Measurements from ENCODE around the gene LYRM1. TPM values are rescaled to one million over a fixed set of nuclear protein-coding genes. Genes with fewer than 3 reads are reported as not detected.
"Not testable (repeated sequence)": the region's sequence is repeated elsewhere in the genome, so short reads cannot be mapped to it uniquely, and the experiment has no call there.

The LYRM1 gene
- total RNA-seq, 1 experiment from 2014 or later, result 29.8 TPM

DNA sequence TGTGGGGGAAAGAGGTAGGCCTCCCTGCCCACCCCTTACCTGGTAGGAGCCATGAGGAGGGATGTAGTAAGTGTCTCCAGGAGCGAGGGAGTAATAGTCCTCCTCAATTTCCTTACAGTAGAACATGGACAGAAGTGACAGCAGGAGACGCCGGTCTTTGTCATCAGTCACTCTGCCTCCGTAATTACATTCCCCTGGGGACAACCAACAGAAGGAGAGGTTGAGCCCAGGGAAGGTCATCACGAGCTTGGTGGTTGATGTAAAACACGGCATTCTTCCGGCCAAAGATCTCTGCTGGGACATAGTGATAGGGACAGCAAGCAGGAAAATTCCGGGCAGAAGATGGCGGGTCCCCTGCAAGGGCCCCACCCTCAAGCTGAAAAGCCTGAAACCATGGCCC, 47.9 kb downstream of the LYRM1 start:
- Histone ChIP-seq H3K27me3 (ENCODE audit: control insufficient read depth, insufficient read depth, low read length) (no peaks in the 10 kb centered on the region), H3K36me3 (replicated peaks; ENCODE audit: control insufficient read depth, insufficient read depth, low read length) (no peaks in the 10 kb centered on the region), H3K4me3 (ENCODE audit: insufficient read depth, low read depth, low read length) (no peak overlapping the region)
- DNase-seq, result no peak

DNA sequence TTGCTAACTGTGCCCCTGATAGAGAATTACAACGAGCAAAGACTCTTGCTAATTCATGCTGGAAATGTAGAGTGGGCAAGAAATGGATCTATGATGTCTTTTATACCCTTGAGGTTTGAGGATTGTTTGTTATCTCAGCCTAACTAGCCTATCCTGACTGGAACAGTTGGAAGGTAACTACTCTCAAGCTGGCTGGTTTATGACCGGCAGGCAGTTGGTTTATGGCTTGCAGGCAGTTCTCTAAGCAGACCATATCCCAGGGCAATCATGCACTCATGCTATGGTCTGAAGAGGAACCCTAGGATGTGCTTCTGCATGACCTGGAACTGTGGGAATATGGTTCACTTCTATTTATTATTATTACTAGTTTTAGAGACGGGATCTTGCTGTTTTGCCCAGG, 49.1 kb downstream of the LYRM1 start:
- Histone ChIP-seq H3K36me3 (replicated peaks; ENCODE audit: control insufficient read depth, insufficient read depth, low read length) (no peaks in the 10 kb centered on the region), H3K27me3 (ENCODE audit: control insufficient read depth, insufficient read depth, low read length) (no peaks in the 10 kb centered on the region), H3K4me3 (ENCODE audit: insufficient read depth, low read depth, low read length) (no peak overlapping the region)
- no peak for DNase-seq

DNA sequence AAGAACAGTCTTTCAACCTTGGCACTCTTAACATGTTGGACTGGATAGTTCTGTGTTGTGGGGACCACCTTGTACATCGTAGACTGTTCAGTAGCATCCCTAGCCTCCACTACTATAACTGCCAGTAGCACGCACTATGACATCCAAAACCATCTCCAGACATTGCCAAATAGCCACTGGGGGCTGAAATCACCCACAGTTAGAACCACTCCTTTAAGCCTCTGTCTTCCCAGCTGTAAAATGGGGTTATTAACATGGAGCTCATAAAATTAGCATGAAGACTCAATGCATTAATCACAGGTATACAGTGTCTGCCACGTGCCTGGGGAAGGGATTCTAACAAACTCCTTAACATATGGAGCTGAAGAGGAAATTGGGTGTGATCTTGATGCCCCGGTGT, 49.7 kb downstream of the LYRM1 start:
- Histone ChIP-seq H3K36me3 (replicated peaks; ENCODE audit: control insufficient read depth, insufficient read depth, low read length) (no peaks in the 10 kb centered on the region), H3K27me3 (ENCODE audit: control insufficient read depth, insufficient read depth, low read length) (no peaks in the 10 kb centered on the region), H3K4me3 (ENCODE audit: insufficient read depth, low read depth, low read length) (no peak overlapping the region)
- DNase-seq, result no peak

DNA sequence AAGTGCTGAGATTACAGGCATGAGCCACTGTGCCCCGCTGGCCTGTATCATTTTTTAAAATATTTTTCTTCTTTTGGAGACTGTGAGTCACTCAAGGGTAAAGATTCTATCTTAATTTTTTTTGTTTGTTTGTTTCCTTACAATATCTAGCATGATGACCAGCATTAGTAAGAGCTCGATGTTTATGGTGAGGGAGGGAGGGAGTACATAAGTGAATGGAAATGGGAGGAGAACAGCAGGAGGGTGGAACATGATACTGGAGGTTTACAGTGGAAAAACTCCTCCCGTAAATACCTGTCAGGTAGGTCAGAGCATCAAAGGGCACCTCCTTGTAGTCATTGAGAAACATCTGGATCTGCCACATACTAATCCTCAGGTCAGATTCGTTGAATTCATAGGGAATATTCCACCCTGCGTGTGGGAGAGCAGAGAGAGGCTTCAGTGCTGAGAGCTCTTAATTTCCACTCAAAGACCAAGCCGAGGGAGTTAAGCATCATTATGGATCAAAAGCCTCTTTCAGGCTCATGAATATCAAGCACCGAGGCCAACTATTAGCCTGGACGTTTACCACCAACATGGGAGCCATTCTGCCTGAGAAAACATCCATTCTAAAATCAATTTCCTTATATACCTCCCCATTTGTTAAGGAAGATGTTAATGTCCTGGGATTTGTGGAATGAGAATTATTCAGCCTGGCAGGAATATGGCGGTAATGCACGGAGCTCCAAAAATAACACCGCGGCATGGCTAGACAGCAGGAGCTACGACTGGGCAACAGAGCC, 51.8 kb downstream of the LYRM1 start:
- no peaks in the 10 kb centered on the region for H3K36me3 ChIP-seq (replicated peaks; ENCODE audit: control insufficient read depth, insufficient read depth, low read length)
- H3K27me3 ChIP-seq (ENCODE audit: control insufficient read depth, insufficient read depth, low read length), result no peaks in the 10 kb centered on the region
- DNase-seq, result no peak
- no peak overlapping the region for H3K4me3 ChIP-seq (ENCODE audit: insufficient read depth, low read depth, low read length)

DNA sequence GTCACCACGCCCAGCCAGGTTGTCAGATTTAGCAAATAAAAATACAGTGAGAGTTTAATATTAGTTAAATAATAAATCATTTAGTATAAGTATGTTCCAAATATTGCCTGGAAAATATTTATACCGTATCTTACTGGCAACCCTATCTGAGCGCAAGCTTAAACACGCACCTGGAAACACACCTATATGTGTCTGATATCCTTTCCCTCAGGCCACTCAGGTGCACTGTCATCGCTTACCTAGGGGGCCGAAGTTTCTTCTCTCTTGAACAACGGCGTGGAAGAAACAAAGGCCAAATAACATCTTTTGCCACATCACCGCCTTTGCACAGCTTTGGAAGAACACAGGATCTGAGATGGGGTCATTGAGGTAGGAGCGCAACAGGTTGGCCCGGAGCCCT, 54.0 kb downstream of the LYRM1 start:
- DNase-seq, result no peak
- H3K36me3 ChIP-seq (replicated peaks; ENCODE audit: control insufficient read depth, insufficient read depth, low read length), result no peaks in the 10 kb centered on the region
- H3K4me3 ChIP-seq (ENCODE audit: insufficient read depth, low read depth, low read length), result no peak overlapping the region
- no peaks in the 10 kb centered on the region for H3K27me3 ChIP-seq (ENCODE audit: control insufficient read depth, insufficient read depth, low read length)

DNA sequence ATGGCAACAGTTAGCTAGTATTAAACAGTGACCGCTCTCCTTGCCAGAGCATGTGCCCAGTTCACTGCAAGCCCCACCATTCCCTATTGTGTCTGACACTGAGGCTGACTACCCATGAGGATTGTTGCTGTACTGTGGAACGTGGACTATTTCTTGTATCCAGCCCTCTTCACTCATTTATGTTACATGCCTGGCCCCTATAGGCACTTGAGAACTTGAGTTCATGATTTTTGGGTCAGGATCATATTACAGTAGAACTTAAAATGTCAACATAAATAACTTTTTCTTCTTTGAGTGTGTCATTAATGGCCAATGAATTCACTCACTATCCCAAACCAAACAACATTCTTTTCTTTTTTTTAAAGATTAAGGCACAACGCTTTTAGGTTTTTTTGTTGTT, 55.7 kb downstream of the LYRM1 start:
- H3K4me3 ChIP-seq (ENCODE audit: insufficient read depth, low read depth, low read length), result no peak overlapping the region
- DNase-seq, result no peak
- no peaks in the 10 kb centered on the region for H3K36me3 ChIP-seq (replicated peaks; ENCODE audit: control insufficient read depth, insufficient read depth, low read length)
- no peaks in the 10 kb centered on the region for H3K27me3 ChIP-seq (ENCODE audit: control insufficient read depth, insufficient read depth, low read length)

DNA sequence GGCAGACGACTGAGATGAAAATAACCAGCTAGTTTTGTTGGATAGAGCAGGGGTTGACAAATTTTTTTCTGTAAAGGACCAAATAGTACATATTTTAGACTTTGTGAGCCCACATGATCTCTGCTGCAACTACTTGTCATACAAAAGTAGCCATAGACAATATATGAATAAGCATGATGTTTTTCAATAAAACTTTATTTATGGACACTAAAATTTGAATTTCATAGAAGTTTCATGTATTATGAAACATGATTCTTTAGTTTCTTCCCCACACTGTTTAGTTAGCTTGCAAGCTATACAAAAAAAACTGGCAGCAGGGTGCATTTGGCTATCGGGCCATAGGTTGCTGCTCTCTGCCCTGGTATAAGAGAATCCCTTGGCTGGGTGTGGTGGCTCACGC, 56.6 kb downstream of the LYRM1 start:
- H3K27me3 ChIP-seq (ENCODE audit: control insufficient read depth, insufficient read depth, low read length), result no peaks in the 10 kb centered on the region
- H3K36me3 ChIP-seq (replicated peaks; ENCODE audit: control insufficient read depth, insufficient read depth, low read length), result no peaks in the 10 kb centered on the region
- DNase-seq, result no peak
- H3K4me3 ChIP-seq (ENCODE audit: insufficient read depth, low read depth, low read length), result no peak overlapping the region

DNA sequence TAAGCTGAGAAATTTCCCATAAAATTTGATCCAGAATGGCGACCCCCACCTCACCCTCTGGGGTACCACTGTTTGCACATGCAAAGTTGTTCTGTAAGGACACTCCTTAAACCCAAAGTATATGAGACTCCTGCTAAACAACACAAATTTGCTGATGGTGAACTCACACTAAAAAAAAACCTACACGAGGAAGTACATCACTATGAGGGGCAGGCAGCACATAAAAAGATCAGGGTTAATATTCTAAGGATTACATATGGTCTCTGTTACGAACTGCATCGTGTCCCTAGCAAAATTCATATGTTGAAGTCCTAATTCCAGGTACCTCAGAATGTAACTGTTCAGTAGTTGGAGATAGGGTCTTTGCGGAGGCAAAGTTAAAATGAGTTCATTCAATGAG, 60.3 kb downstream of the LYRM1 start:
- no peaks in the 10 kb centered on the region for H3K27me3 ChIP-seq (ENCODE audit: control insufficient read depth, insufficient read depth, low read length)
- no peaks in the 10 kb centered on the region for H3K36me3 ChIP-seq (replicated peaks; ENCODE audit: control insufficient read depth, insufficient read depth, low read length)
- no peak for DNase-seq
- H3K4me3 ChIP-seq (ENCODE audit: insufficient read depth, low read depth, low read length), result no peak overlapping the region

DNA sequence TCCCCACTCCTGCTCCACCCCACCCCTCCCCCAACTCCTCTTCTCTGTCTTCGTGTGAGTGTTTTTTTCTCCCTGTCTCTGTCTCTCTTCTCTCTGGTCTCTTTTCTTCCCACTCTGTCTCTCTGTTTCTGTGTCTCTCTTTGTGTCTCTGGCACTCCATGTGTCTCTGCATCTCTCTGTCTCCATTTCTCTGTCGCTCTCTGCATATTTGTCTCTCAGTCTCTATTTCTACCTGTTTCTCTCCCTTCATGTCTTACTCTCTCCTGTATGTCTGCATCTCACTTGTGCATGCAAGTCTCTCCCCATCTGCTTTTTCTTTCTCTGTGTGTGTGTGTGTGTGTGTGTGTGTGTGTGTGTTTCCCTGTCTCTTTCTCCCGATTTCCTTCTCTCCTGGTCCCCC, 68.2 kb downstream of the LYRM1 start:
- Histone ChIP-seq H3K4me3 (ENCODE audit: insufficient read depth, low read depth, low read length) (no peak overlapping the region), H3K36me3 (replicated peaks; ENCODE audit: control insufficient read depth, insufficient read depth, low read length) (no peaks in the 10 kb centered on the region), H3K27me3 (ENCODE audit: control insufficient read depth, insufficient read depth, low read length) (no peaks in the 10 kb centered on the region)
- DNase-seq, result no peak

DNA sequence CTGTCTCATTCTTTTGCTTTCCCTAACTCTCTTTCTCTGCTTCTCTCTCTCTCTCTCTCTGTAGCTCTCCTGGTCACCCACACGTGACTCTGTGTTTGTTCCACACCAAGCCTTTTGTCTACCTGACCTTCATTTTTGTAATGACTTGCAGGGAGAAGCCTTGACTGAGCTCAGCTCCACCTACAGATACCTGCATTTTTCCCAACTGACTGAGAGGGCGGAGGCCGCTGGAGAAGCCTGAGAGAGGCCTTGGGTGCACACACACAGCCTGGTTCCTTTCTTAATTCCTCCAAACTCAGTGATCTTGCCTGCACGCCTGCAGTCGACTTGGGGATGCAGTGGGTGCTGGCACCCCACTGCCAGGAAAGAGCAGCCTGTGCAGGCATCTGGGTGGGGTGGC, 68.8 kb downstream of the LYRM1 start:
- no peaks in the 10 kb centered on the region for H3K36me3 ChIP-seq (replicated peaks; ENCODE audit: control insufficient read depth, insufficient read depth, low read length)
- no peak for DNase-seq
- H3K4me3 ChIP-seq (ENCODE audit: insufficient read depth, low read depth, low read length), result no peak overlapping the region
- H3K27me3 ChIP-seq (ENCODE audit: control insufficient read depth, insufficient read depth, low read length), result no peaks in the 10 kb centered on the region

DNA sequence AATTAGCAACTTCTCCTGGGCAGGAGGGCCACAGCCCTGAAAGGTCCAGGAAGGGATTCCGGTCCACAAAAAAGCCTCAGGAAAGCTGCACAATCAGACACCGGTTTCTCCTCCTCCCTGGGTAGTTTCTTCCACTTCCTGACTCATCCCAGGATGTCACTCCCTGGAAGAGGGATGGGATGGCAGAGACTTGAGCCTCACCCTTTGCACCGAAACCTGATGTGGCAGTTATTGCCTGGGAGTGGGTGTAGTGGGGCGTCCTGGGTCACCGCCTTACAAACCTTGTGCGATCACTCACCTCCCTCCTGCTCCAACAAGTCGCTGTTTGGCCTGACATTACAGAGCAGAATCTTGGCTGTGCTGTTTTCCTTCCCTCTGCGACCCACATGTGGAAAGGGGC, 70.8 kb downstream of the LYRM1 start:
- no peak overlapping the region for H3K4me3 ChIP-seq (ENCODE audit: insufficient read depth, low read depth, low read length)
- H3K36me3 ChIP-seq (replicated peaks; ENCODE audit: control insufficient read depth, insufficient read depth, low read length), result no peaks in the 10 kb centered on the region
- no peak for DNase-seq
- H3K27me3 ChIP-seq (ENCODE audit: control insufficient read depth, insufficient read depth, low read length), result no peaks in the 10 kb centered on the region

DNA sequence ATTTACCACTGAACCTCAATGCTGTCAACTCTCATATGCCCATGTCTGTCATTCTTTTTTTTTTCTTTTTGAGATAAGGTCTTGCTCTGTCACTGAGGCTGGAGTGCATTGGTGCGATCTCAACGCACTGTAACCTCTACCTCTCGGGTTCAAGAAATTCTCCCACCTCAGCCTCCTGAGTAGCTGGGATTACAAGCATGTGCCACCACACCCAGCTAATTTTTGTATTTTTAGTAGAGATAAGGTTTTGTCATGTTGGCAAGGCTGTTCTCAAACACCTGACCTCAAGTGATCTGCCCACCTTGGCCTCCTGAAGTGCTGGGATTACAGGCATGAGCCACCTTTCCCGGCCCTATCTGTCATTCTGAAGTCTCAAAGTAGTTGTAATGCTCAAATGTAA, 72.6 kb downstream of the LYRM1 start:
- DNase-seq; H3K27me3 ChIP-seq (ENCODE audit: control insufficient read depth, insufficient read depth, low read length); H3K36me3 ChIP-seq (replicated peaks; ENCODE audit: control insufficient read depth, insufficient read depth, low read length); H3K4me3 ChIP-seq (ENCODE audit: insufficient read depth, low read depth, low read length): not testable (repeated sequence)

Other genes with a start within 250 kb of the LYRM1 start
- gene ACSM1, start 203.1 kb upstream of the LYRM1 start, total RNA-seq (2014; rRNA removed; shearing (Covaris generic)), result 0.10 and 0.26 TPM in 2 replicates
- 62.0 and 62.2 TPM in 2 replicates for gene THUMPD1, start 159.0 kb upstream of the LYRM1 start, total RNA-seq (2014; rRNA removed; shearing (Covaris generic))
- 2.4 and 6.2 TPM in 2 replicates for gene ACSM3, start 136.8 kb upstream of the LYRM1 start, total RNA-seq (2014; rRNA removed; shearing (Covaris generic))
- gene ERI2, start 94.3 kb upstream of the LYRM1 start, total RNA-seq (2014; rRNA removed; shearing (Covaris generic)), result 19.1 and 33.7 TPM in 2 replicates
- gene REXO5, start 94.2 kb upstream of the LYRM1 start, total RNA-seq (2014; rRNA removed; shearing (Covaris generic)), result 9.5 and 11.3 TPM in 2 replicates
- gene DCUN1D3, start 413 bp upstream of the LYRM1 start, total RNA-seq (2014; rRNA removed; shearing (Covaris generic)), result 10.4 and 11.9 TPM in 2 replicates

Measured in H7 (cell line).